HCT116 (cell line): ENCODE measurements around the gene DLG4. TPM values are rescaled to one million over a fixed set of nuclear protein-coding genes. Genes with fewer than 3 reads are reported as not detected.

Experiments
- ATAC-seq: fragments of 200-7000 bp; cut with Tn5 transposase; 2 replicates; pipeline ENCODE4 v1.9.1; 2020; ENCODE audit warnings: mild to moderate bottlenecking, moderate library complexity
- BruUV-seq: library from RNA; stranded (reverse); fragments of 400-500 nt; replicated peaks from 2 replicates; lab custom pipeline; 2021; lab: Mats Ljungman, UMichigan
- CTCF ChIA-PET: fragments of 300-600 bp; sonication (Branson Sonifier 250); formaldehyde crosslinking; loops from one replicate; lab custom pipeline; 2021; ENCODE audit warnings: antibody characterized with exemption; lab: Charles Lee
- POLR2A ChIA-PET: fragments of 300-600, 350-600 bp; sonication (Branson Sonifier 250); formaldehyde crosslinking; loops from one replicate; lab custom pipeline; 2021; ENCODE audit warnings: antibody characterized with exemption; lab: Charles Lee
- RAD21 ChIA-PET, 2 experiments: fragments of 300-600 bp; sonication (Branson Sonifier 250); formaldehyde crosslinking; loops; one replicate each; lab custom pipeline; 2023; ENCODE audit warnings: low total read pairs in 2 of 2; ENCODE audit not compliant: uncharacterized antibody in 2 of 2, unreplicated experiment in 2 of 2, low non-redundant PET in 1 of 2; lab: Charles Lee
- DNase-seq: peaks from one replicate; pipeline ENCODE4 v3.0.0-alpha.2; 2010; ENCODE audit warnings: low read depth, low spot score
- H2AFZ ChIP-seq: fragments of 200-600 bp; shearing (Covaris generic), sonication (generic); 2 replicates; pipeline ENCODE4 v1.6.1; 2017; ENCODE audit warnings: low read depth, mixed run types, mixed read lengths, antibody characterized with exemption, low read length; ENCODE audit not compliant: poor library complexity, severe bottlenecking
- H3K27ac ChIP-seq: 2 replicates; pipeline ENCODE4 v1.5.1; 2012; ENCODE audit warnings: low read depth, low read length
- H3K27me3 ChIP-seq: fragments of 200-600 bp; sonication (generic); 2 replicates; pipeline ENCODE4 v1.6.1; 2016; ENCODE audit warnings: mixed run types, low read length, mixed read lengths; ENCODE audit not compliant: insufficient read depth
- H3K36me3 ChIP-seq, 2 experiments: fragments of 200-500 bp in 1 of 2; fragments of 200-600 bp in 1 of 2; sonication (Bioruptor generic) in 1 of 2; sonication (generic) in 1 of 2; 2 replicates each; pipeline versions ENCODE4 v1.5.1 to v1.6.1; 2014 to 2016; ENCODE audit warnings: low read length in 2 of 2, inconsistent platforms in 1 of 2, mixed read lengths in 1 of 2, mixed run types in 1 of 2; ENCODE audit not compliant: insufficient read depth in 2 of 2, control insufficient read depth in 1 of 2
- H3K4me1 ChIP-seq, 2 experiments: fragments of 200-600 bp in 1 of 2; sonication (generic) in 1 of 2; 2 replicates each; pipeline versions ENCODE4 v1.5.1 to v1.6.1; 2012 to 2017; ENCODE audit warnings: low read length in 2 of 2, inconsistent platforms in 1 of 2, mild to moderate bottlenecking in 1 of 2, mixed read lengths in 1 of 2, mixed run types in 1 of 2, moderate library complexity in 1 of 2; ENCODE audit not compliant: insufficient read depth in 2 of 2, control insufficient read depth in 1 of 2
- H3K4me2 ChIP-seq: fragments of 200-600 bp; sonication (generic); 2 replicates; pipeline ENCODE4 v1.6.1; 2017; ENCODE audit warnings: mixed run types, low read length, mixed read lengths
- H3K4me3 ChIP-seq, 2 experiments: fragments of 200-600 bp in 1 of 2; sonication (generic) in 1 of 2; replicated peaks in 1 of 2; 2 replicates each; pipeline ENCODE4 v1.5.1; 2011 to 2016; ENCODE audit warnings: low read length in 2 of 2, control low read depth in 1 of 2, low read depth in 1 of 2, mild to moderate bottlenecking in 1 of 2, mixed read lengths in 1 of 2, mixed run types in 1 of 2
- H3K79me2 ChIP-seq: fragments of 200-600 bp; sonication (generic); 2 replicates; pipeline ENCODE4 v1.6.1; 2017; ENCODE audit warnings: mild to moderate bottlenecking, mixed run types, low read length, moderate library complexity, mixed read lengths; ENCODE audit not compliant: insufficient read depth
- H3K9ac ChIP-seq: fragments of 200-600 bp; sonication (generic); 2 replicates; pipeline ENCODE4 v1.6.1; 2016; ENCODE audit warnings: low read length, mixed read lengths
- H3K9me2 ChIP-seq: fragments of 200-600 bp; sonication (generic), shearing (Covaris generic); 2 replicates; pipeline ENCODE4 v1.6.1; 2017; ENCODE audit warnings: mixed run types, mild to moderate bottlenecking, moderate library complexity; ENCODE audit not compliant: insufficient read depth
- H3K9me3 ChIP-seq, 2 experiments: fragments of 200-500 bp in 1 of 2; fragments of 200-600 bp in 1 of 2; sonication (Bioruptor generic) in 1 of 2; sonication (generic) in 1 of 2; 2 replicates each; pipeline ENCODE4 v1.6.1; 2014 to 2017; ENCODE audit warnings: low read length in 2 of 2, mixed read lengths in 2 of 2, inconsistent platforms in 1 of 2, low read depth in 1 of 2, mild to moderate bottlenecking in 1 of 2, mixed run types in 1 of 2, moderate library complexity in 1 of 2; ENCODE audit not compliant: control insufficient read depth in 1 of 2, insufficient read depth in 1 of 2
- H4K20me1 ChIP-seq: fragments of 200-600 bp; sonication (generic), shearing (Covaris generic); 2 replicates; pipeline ENCODE4 v1.6.1; 2017; ENCODE audit warnings: mixed run types, mild to moderate bottlenecking, moderate library complexity; ENCODE audit not compliant: insufficient read depth
- CEBPB ChIP-seq: IDR thresholded peaks from 2 replicates; pipeline ENCODE4 v1.6.1; 2012; ENCODE audit warnings: low read depth
- EGR1 ChIP-seq: IDR thresholded peaks from 2 replicates; pipeline ENCODE4 v1.6.1; 2012; ENCODE audit warnings: low read depth
- ELF1 ChIP-seq: IDR thresholded peaks from 2 replicates; pipeline ENCODE4 v1.6.1; 2012; ENCODE audit warnings: low read depth, borderline replicate concordance
- EZH2 ChIP-seq: fragments of 200-600 bp; sonication (generic); IDR thresholded peaks from 2 replicates; pipeline ENCODE4 v1.6.1; 2017; ENCODE audit warnings: antibody characterized with exemption, mixed run types
- EZH2phosphoT487 ChIP-seq: fragments of 200-600 bp; IDR thresholded peaks from 2 replicates; pipeline ENCODE4 v1.6.1; 2018; ENCODE audit warnings: antibody characterized with exemption, borderline replicate concordance
- FOSL1 ChIP-seq: IDR thresholded peaks from 2 replicates; pipeline ENCODE4 v1.6.1; 2012; ENCODE audit warnings: low read depth
- POLR2A ChIP-seq: IDR thresholded peaks from 2 replicates; pipeline ENCODE4 v1.7.0; 2011; ENCODE audit warnings: borderline replicate concordance; ENCODE audit not compliant: insufficient read depth, insufficient read length; ENCODE audit errors: extremely low read depth
- POLR2AphosphoS5 ChIP-seq: IDR thresholded peaks from 2 replicates; pipeline ENCODE4 v1.6.1; 2011; ENCODE audit warnings: mild to moderate bottlenecking, low read depth, low read length, moderate library complexity
- RAD21 ChIP-seq: IDR thresholded peaks from 2 replicates; pipeline ENCODE4 v1.6.1; 2012; ENCODE audit warnings: low read depth, mild to moderate bottlenecking
- SIN3A ChIP-seq: IDR thresholded peaks from 2 replicates; pipeline ENCODE4 v1.6.1; 2012; ENCODE audit warnings: low read depth
- SP1 ChIP-seq: IDR thresholded peaks from 2 replicates; pipeline ENCODE4 v1.6.1; 2012; ENCODE audit warnings: low read depth
- SRF ChIP-seq: IDR thresholded peaks from 2 replicates; pipeline ENCODE4 v1.6.1; 2012; ENCODE audit warnings: low read depth
- TCF7L2 ChIP-seq: IDR thresholded peaks from 2 replicates; pipeline ENCODE4 v1.7.0; 2011; ENCODE audit warnings: borderline replicate concordance, inconsistent platforms; ENCODE audit not compliant: insufficient read depth, insufficient read length; ENCODE audit errors: extremely low read depth
- ZFX ChIP-seq: fragments of 450-650 bp; IDR thresholded peaks from 2 replicates; pipeline ENCODE4 v1.6.1; 2017
- intact Hi-C: fragments of 100-400 bp; cut with micrococcal nuclease; formaldehyde crosslinking; loops from 2 replicates; pipeline ENCODE4 v1.10.0; 2022
- total RNA-seq: library from RNA; stranded (reverse); gene quantifications from one replicate; pipeline ENCODE4 v1.2.1, GENCODE V29; 2021; ENCODE audit not compliant: unreplicated experiment
- TF ChIP-seq, protein P1 (sequence below), 3 experiments: fragments of 200-600 bp in 1 of 3; sonication (generic) in 1 of 3; IDR thresholded peaks in 2 of 3; conservative IDR thresholded peaks in 1 of 3; 2 replicates each; pipeline ENCODE4 v1.5.1; 2012 to 2017; ENCODE audit warnings: low read depth in 2 of 3, low read length in 2 of 3, antibody characterized with exemption in 1 of 3, borderline replicate concordance in 1 of 3, control low read depth in 1 of 3, mild to moderate bottlenecking in 1 of 3, mixed read lengths in 1 of 3, mixed run types in 1 of 3, moderate library complexity in 1 of 3; ENCODE audit not compliant: insufficient read depth in 1 of 3

DLG4 gene
- total RNA-seq, 1 experiment from 2014 or later: 15.0 TPM

DNA sequence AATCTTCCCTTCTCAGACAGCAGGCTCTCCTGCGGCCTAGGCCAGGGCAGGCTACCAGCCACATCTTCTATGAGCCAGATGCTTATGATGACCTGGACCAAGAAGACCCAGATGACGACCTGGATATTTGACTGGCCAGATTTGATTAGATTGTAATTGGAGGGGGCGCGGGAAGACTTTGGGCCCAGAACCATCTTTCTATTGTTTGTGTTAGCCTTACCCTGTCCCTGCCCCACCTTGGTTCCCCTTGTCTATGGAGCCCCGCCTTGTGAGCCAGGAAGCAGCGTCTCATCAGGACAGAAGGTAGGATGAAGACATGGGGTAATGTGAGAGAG lies 39.9 kb upstream of the DLG4 start:
- peaks cover 12 to 32% of the 10 kb centered on the region in 2 experiments for H3K36me3 ChIP-seq
- H3K27ac ChIP-seq: peak overlapping the region; percentile 94
- peaks cover 64% of the 10 kb centered on the region for H3K79me2 ChIP-seq
- H3K4me3 ChIP-seq: peak overlapping the region; percentile 4 to 6; a peak in 2 of 4 replicates
- no peaks in the 10 kb centered on the region for H3K9me3 ChIP-seq
- H3K27me3 ChIP-seq: no peaks in the 10 kb centered on the region
- ChIA-PET POLR2A (interaction anchor here (0.8 to 3.0 kb wide), 5 partner anchors 17 to 54 kb away, joined by 3 to 15 read pairs (median 5); partner anchors contain the start of genes ACADVL, DLG4 and GABARAP), CTCF (interaction anchor here (0.8 kb wide), 1 partner anchor 37 kb away, joined by 3 read pairs; no protein-coding TSS in a partner anchor), RAD21 (no interaction called here)
- peaks cover 5% of the 10 kb centered on the region; the same call in 1 of the 2 replicates for H4K20me1 ChIP-seq
- TF ChIP-seq FOSL1 (no peak), RAD21 (no peak), SIN3A (peak; percentile 3; the same call in 1 of the 2 replicates), POLR2A (no peak), SP1 (no peak), TCF7L2 (no peak), ELF1 (no peak), EZH2 (no peak)
- intact Hi-C loops: no loop called here
- H3K9ac ChIP-seq: peak overlapping the region; percentile 36
- ATAC-seq: no peak
- H2AFZ ChIP-seq: no peak overlapping the region
- no peaks in the 10 kb centered on the region for H3K9me2 ChIP-seq
- peaks cover 25 to 44% of the 10 kb centered on the region in 2 experiments for H3K4me1 ChIP-seq
- H3K4me2 ChIP-seq: peak overlapping the region; percentile 90
- no peak for DNase-seq
- BruUV-seq: no TSS peak

DNA sequence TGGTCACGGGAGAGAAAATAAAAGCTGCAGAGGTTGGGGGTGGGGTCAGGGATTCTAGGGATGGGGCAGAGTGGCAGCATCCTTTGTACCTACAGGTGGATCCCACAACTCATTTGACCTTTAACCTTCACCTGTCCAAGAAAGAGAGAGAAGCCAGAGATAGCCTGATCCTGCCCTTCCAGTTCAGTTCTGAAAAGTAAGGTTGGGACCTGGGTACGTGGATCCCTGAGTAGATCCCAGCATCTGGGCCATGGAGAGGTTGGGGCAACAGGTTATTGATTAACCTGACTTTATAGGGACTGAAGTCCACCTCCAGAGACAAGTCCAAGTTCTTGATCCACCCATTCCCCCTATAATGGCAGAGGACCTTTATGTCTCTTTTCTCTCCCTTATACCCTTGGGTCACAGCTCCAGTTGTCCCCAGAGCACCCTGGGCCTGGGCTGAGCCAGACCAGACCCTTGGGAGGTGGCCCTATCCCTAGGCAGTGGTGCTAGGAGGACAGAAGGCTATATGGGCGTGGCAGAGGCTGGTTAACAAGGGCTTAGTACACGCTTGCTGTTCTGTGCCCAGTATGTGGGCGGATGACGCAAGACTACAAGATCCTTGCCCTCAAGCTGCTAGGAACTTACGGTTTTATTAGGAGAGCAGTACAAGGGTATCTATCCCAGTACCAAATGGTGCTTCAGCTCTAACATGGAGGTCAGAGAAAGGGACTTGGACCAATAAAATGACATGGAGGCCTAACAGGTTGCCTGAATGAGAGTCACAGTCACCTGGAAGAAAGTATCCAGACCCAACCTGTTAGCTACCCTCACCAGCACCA lies 39.3 kb upstream of the DLG4 start:
- Histone ChIP-seq H3K9ac (peak overlapping the region; percentile 36), H4K20me1 (peaks cover 5% of the 10 kb centered on the region; the same call in 1 of the 2 replicates), H3K27me3 (no peaks in the 10 kb centered on the region), H3K4me1 (peaks cover 21 to 38% of the 10 kb centered on the region in 2 experiments), H2AFZ (no peak overlapping the region), H3K4me3 (peak overlapping the region; percentile 4 to 6; a peak in 1 of 4 replicates), H3K36me3 (peaks cover 15 to 32% of the 10 kb centered on the region in 2 experiments), H3K9me2 (no peaks in the 10 kb centered on the region), H3K4me2 (peak overlapping the region; percentile 90), H3K79me2 (peaks cover 69% of the 10 kb centered on the region), H3K9me3 (no peaks in the 10 kb centered on the region), H3K27ac (peak overlapping the region; percentile 94)
- ChIA-PET RAD21 (no interaction called here), CTCF (interaction anchor here (0.8 kb wide), 1 partner anchor 38 kb away, joined by 3 read pairs; no protein-coding TSS in a partner anchor), POLR2A (interaction anchor here (1.1 to 3.0 kb wide), 4 partner anchors 17 to 55 kb away, joined by 3 to 15 read pairs (median 6); partner anchors contain the start of genes ACADVL, DLG4 and GABARAP)
- DNase-seq: peak; percentile 62
- intact Hi-C loops: no loop called here
- BruUV-seq: no TSS peak
- ATAC-seq: no peak
- TF ChIP-seq POLR2A (peak; percentile 22), SIN3A (peak; percentile 58), ZFX (no peak), EZH2phosphoT487 (no peak), POLR2AphosphoS5 (peak; percentile 48), SRF (no peak), TCF7L2 (no peak), CEBPB (peak; percentile 93), RAD21 (no peak), EZH2 (no peak), EGR1 (peak; percentile 95)
- TF ChIP-seq, protein P1, sequence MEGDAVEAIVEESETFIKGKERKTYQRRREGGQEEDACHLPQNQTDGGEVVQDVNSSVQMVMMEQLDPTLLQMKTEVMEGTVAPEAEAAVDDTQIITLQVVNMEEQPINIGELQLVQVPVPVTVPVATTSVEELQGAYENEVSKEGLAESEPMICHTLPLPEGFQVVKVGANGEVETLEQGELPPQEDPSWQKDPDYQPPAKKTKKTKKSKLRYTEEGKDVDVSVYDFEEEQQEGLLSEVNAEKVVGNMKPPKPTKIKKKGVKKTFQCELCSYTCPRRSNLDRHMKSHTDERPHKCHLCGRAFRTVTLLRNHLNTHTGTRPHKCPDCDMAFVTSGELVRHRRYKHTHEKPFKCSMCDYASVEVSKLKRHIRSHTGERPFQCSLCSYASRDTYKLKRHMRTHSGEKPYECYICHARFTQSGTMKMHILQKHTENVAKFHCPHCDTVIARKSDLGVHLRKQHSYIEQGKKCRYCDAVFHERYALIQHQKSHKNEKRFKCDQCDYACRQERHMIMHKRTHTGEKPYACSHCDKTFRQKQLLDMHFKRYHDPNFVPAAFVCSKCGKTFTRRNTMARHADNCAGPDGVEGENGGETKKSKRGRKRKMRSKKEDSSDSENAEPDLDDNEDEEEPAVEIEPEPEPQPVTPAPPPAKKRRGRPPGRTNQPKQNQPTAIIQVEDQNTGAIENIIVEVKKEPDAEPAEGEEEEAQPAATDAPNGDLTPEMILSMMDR (IDR thresholded peaks at IDR 0.05 in 2 of 3, conservative IDR thresholded peaks at IDR 0.05 in 1 of 3; ENCODE audit: borderline replicate concordance in 1 of 3, insufficient read depth in 1 of 3, low read depth in 2 of 3, low read length in 2 of 3): no peak
